GM08714 (cell line): ENCODE measurements around the gene ZNF568.

Source experiments
- H3K4me3 ChIP-seq: fragments of 200-500 bp; sonication (Bioruptor generic); 2 replicates; pipeline ENCODE4 v1.5.1; 2014; ENCODE audit warnings: mild to moderate bottlenecking, low read length, inconsistent platforms
- ZNF274 ChIP-seq: IDR thresholded peaks from 2 replicates; pipeline ENCODE4 v1.6.1; 2012; ENCODE audit warnings: mild to moderate bottlenecking, low read depth, low read length

Gene ZNF568

DNA sequence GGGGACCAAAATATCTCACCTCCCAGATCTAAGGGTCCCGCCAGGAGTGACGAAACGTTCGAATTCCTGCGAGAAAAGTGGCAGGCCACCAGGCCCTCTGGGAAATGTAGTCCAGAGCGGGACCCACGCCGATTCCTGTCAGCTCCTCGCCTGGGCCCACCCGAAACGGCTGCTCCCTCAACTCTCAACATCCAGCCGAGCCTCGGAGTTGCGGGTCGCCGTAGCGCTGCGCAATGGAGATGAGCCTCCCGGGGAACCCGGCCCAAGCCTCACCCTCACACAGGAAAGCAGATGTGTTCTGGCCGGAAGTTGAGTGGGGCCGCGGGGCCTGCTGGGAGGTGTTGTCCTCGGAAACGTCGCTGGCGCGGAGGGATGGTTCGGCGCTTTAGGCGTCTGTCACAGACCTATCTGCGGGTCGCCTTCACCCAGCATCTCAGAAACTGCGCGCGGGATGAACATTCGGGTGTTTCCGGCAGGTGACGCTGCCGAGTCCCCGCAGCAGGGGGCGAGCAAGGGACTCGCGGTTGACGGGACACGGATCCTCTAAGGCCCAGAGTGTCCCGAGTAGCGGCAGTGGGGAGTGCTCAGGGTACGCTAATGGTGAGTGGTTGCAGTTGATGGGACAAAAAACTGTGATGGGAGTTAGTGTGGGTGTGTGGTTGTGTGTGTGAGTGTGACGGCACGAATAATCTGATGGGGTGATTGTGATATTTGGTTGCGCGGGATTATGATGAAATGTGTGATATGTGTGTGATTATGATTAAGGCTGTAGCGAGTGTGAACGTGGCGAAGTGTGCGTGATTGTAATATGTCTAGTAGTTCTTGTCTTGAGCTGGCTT, at the start of gene ZNF568, which contains the start of gene ZNF829:
Gene ZNF568 (plus strand): TSS at position 341 of the 839 bp plus-strand sequence. CDS start 6,439 bp downstream, outside the sequence.
Gene ZNF829 (minus strand): TSS at position 300 of the 839 bp plus-strand sequence. CDS start 1,124 bp downstream, outside the sequence.
- no peak for TF ChIP-seq ZNF274
- peak within 1 kb of the TSS; percentile 77 for H3K4me3 ChIP-seq

DNA sequence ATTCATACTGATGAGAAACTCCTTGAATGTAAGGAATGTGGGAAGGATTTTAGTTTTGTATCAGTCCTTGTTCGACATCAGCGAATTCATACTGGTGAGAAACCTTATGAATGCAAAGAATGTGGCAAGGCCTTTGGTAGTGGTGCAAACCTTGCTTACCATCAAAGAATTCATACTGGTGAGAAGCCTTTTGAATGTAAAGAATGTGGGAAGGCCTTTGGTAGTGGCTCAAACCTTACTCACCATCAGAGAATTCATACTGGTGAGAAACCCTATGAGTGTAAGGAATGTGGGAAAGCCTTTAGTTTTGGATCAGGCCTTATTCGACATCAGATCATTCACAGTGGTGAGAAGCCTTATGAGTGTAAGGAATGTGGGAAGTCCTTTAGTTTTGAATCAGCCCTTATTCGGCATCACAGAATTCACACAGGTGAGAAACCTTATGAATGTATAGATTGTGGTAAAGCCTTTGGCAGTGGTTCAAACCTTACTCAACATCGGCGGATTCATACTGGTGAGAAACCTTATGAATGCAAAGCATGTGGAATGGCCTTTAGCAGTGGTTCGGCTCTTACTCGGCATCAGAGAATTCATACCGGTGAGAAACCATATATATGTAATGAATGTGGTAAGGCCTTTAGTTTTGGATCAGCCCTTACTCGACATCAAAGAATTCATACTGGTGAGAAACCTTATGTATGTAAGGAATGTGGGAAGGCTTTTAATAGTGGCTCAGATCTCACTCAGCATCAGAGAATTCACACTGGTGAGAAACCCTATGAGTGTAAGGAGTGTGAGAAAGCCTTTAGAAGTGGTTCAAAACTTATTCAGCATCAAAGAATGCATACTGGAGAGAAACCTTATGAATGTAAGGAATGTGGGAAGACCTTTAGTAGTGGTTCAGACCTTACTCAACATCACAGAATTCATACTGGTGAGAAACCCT, 38.9 kb upstream of the ZNF568 start:
- TF ChIP-seq ZNF274 = peak; percentile 96
- no peak overlapping the region for H3K4me3 ChIP-seq

- TF ChIP-seq ZNF274 = peak; percentile 80
- H3K4me3 ChIP-seq = no peak overlapping the region
Measured at GRCh38 chr19:36891768-36892357, 24.3 kb upstream of the ZNF568 start.

- no peak for TF ChIP-seq ZNF274
- H3K4me3 ChIP-seq = no peak overlapping the region
Measured at GRCh38 chr19:36894849-36895383, 21.2 kb upstream of the ZNF568 start.

GRCh38 chr19:36898422-36898821, 17.7 kb upstream of the ZNF568 start:
- H3K4me3 ChIP-seq = no peak overlapping the region

DNA sequence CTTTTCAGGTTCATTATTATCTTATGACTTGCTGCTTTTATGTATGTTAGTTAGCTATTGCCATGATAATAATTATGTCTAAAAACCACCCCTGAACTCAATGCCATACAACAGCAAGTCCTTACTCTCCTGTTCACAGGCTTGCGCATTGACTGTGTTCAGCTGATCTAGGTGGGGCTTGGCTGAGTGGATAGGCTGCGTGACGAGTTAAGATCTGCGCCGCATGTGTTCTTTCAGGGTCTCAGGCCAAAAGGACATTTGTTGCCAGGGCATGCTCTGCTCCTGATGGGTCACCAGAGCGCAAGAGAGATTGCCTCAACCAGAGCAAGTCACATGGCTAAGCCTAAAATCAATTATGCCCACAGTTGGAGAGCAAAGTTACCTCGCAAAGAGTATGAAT, 859 bp downstream of the ZNF568 start:
- H3K4me3 ChIP-seq = peak overlapping the region; percentile 77
- no peak for TF ChIP-seq ZNF274

More at GRCh38 chr19:36898422-36898821, 17.7 kb upstream of the ZNF568 start:
- TF ChIP-seq ZNF274 = no peak

GRCh38 chr19:36918090-36918489, 2.0 kb downstream of the ZNF568 start:
- no peak for TF ChIP-seq ZNF274
- no peak overlapping the region for H3K4me3 ChIP-seq

GRCh38 chr19:36931684-36932083, 15.6 kb downstream of the ZNF568 start:
- no peak overlapping the region for H3K4me3 ChIP-seq
- no peak for TF ChIP-seq ZNF274

DNA sequence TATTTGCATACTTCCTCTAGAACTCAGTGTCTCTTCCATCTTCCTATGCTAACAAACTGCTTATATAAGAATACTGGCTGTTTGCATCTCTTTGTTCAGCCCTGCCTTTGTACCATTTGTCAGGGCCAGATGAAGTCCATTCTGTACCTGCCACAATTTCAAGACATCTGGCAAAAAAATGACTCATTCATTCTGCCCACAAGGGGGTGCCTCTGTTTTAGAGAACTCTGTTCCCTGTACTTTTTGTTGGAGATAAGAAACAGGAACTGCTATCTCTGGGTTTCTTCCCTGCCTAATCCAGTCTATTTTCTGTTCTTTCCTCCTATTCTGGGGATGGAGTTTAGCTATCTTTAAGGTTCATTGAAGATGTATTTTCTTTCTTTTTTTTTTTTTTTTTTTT, 23.0 kb downstream of the ZNF568 start:
- H3K4me3 ChIP-seq = no peak overlapping the region
- no peak for TF ChIP-seq ZNF274

DNA sequence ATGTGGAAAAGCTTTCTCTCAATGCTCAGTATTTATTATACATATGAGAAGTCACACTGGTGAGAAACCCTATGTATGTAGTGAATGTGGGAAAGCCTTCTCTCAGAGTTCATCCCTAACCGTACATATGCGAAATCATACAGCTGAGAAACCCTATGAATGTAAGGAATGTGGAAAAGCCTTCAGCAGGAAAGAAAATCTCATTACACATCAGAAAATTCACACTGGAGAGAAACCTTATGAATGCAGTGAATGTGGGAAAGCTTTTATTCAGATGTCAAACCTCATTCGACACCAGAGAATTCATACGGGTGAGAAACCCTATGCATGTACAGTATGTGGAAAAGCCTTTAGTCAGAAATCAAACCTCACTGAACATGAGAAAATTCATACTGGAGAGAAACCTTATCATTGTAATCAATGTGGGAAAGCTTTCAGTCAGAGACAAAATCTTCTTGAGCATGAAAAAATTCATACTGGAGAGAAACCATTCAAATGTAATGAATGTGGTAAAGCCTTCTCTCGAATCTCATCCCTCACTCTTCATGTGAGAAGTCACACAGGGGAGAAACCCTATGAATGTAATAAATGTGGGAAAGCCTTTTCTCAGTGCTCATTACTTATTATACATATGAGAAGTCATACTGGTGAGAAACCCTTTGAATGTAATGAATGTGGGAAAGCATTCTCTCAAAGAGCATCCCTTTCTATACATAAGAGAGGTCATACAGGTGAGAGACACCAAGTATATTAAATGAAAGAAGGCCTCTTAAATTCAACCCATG, 34.4 kb downstream of the ZNF568 start:
- TF ChIP-seq ZNF274 = peak; percentile 60; the same call in 1 of the 2 replicates
- no peak overlapping the region for H3K4me3 ChIP-seq

DNA sequence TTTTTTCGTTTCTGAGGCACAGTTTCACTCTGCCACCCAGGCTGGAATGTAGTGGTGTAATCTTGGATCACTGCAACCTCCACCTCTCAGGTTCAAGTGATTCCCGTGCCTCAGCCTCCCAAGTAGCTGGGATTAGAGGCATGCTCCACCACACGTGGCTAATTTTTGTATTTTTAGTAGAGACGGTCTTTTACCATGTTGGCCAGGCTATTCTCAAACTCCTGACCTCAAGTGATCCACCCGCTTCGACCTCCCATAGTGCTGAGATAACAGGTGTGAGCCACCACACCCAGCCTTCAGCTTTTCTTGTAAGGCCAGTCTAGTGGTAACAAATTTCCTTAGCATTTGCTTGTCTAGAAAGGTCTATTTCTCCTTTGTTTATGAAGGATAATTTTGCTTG, 46.2 kb downstream of the ZNF568 start:
- no peak for TF ChIP-seq ZNF274
- H3K4me3 ChIP-seq = no peak overlapping the region

DNA sequence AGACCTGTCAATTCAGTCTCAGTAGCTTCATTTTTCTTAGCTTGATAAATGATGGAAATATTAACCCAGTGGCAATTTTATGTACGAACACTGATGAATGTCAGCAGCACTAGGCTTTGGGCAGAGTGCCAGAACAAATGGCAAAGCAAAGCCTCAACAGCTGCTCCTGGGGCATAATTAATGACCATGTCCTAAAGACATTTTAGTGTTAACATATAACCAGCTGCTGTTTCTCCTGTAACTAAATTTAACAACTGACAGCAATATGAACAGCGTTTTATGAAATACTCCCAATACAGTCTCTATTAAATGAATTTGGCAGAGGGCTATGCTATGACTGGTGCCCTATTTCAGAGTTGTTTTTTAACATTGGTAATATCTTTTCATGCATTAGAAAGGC, 47.1 kb downstream of the ZNF568 start:
- H3K4me3 ChIP-seq = no peak overlapping the region
- no peak for TF ChIP-seq ZNF274

DNA sequence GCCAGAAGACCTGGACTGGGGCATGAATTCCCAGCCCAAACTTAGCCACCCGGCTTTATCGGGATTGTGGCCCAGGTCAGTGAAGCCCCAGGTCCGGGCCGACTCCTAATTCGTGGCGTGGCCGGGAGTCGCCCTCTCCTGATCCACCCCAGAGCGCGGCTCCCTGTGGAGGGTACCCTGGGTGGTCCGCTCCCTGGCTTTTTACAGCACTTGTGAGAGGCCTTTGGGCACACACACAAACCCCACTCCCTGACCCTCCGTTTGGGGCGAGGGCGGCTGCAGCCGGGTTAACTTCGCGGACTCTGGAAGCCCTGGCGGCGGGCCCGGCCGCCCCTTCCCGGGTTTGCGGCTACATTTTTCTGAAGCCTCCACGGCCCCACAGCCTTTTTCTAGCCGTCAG, 56.4 kb downstream of the ZNF568 start:
- peak overlapping the region; percentile 65; the same call in 1 of the 2 replicates for H3K4me3 ChIP-seq
- TF ChIP-seq ZNF274 = no peak
